ENCODE results near the gene ZYX. TPM values are rescaled to one million over a fixed set of nuclear protein-coding genes. Genes with fewer than 3 reads are reported as not detected.

Gene ZYX
- total and polyA plus RNA-seq, 9 donors = 44.2 to 282 (median 167) TPM

DNA sequence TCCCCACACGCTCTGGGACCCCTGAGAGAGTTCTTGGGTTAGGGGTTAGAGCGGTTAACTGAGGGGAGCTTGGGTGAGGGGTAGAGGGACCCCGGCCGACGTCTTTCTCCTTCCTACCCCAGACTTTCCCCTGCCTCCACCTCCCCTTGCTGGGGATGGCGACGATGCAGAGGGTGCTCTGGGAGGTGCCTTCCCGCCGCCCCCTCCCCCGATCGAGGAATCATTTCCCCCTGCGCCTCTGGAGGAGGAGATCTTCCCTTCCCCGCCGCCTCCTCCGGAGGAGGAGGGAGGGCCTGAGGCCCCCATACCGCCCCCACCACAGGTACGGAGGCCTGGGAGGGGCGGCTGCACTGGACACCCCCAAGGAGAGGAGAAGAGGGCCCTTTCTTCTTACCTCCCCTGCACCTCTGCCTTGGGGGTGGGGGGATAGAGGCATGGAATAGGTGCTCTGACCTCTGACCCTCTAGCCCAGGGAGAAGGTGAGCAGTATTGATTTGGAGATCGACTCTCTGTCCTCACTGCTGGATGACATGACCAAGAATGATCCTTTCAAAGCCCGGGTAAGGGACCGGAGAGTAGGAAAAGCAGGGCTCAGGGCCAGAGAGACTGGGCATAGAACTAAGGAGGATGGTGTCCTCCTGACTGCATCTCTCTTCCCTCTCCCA is 1.1 kb downstream of the ZYX start:
- H3K9me3 ChIP-seq = no peaks in the 10 kb centered on the region
- peak overlapping the region; percentile 96 to 98 for H3K27ac ChIP-seq
- no peaks in the 10 kb centered on the region for H3K36me3 ChIP-seq
- peak overlapping the region; percentile 88 for H3K4me3 ChIP-seq
- TF ChIP-seq EP300 (IDR thresholded peaks at IDR 0.05) (no peak), POLR2A (IDR thresholded peaks at IDR 0.05) (no peak)
- TF ChIP-seq, protein P1, sequence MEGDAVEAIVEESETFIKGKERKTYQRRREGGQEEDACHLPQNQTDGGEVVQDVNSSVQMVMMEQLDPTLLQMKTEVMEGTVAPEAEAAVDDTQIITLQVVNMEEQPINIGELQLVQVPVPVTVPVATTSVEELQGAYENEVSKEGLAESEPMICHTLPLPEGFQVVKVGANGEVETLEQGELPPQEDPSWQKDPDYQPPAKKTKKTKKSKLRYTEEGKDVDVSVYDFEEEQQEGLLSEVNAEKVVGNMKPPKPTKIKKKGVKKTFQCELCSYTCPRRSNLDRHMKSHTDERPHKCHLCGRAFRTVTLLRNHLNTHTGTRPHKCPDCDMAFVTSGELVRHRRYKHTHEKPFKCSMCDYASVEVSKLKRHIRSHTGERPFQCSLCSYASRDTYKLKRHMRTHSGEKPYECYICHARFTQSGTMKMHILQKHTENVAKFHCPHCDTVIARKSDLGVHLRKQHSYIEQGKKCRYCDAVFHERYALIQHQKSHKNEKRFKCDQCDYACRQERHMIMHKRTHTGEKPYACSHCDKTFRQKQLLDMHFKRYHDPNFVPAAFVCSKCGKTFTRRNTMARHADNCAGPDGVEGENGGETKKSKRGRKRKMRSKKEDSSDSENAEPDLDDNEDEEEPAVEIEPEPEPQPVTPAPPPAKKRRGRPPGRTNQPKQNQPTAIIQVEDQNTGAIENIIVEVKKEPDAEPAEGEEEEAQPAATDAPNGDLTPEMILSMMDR (IDR thresholded peaks at IDR 0.05) = no peak
- 4 to 6% (median 4%) methylated on average over 20 to 21 of the region's 21 CpGs for WGBS, 3 donors
- peaks cover 26% of the 10 kb centered on the region for H3K4me1 ChIP-seq (ENCODE audit: insufficient read depth)
- no peaks in the 10 kb centered on the region for H3K27me3 ChIP-seq
- intact Hi-C loops (cut with DNase I) = no loop called here
- DNase-seq = no peak

DNA sequence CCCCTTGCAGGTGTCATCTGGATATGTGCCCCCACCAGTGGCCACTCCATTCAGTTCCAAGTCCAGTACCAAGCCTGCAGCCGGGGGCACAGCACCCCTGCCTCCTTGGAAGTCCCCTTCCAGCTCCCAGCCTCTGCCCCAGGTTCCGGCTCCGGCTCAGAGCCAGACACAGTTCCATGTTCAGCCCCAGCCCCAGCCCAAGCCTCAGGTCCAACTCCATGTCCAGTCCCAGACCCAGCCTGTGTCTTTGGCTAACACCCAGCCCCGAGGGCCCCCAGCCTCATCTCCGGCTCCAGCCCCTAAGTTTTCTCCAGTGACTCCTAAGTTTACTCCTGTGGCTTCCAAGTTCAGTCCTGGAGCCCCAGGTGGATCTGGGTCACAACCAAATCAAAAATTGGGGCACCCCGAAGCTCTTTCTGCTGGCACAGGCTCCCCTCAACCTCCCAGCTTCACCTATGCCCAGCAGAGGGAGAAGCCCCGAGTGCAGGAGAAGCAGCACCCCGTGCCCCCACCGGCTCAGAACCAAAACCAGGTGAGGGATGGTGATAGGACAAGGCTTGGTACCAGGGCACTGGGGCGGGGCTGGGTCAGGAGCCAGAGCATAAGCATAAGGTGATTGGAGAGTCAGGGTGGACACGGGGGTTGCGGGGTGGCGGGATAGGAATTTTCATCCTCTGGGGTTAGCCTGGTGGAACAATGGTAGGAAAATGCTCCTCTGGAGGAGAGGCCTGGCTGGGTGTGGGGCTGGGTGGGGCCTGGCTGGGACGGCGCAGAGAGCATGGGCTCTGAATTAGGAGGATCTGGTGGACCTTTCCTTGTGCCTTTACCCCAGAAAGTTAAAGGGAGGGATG is 1.9 kb downstream of the ZYX start:
- 73 to 85% (median 79%) methylated on average over 15 of the region's 15 CpGs for WGBS, 3 donors
- no peaks in the 10 kb centered on the region for H3K27me3 ChIP-seq
- intact Hi-C loops (cut with DNase I) = no loop called here
- no peaks in the 10 kb centered on the region for H3K9me3 ChIP-seq
- peaks cover 26% of the 10 kb centered on the region for H3K4me1 ChIP-seq (ENCODE audit: insufficient read depth)
- H3K4me3 ChIP-seq = peak overlapping the region; percentile 88
- H3K36me3 ChIP-seq = no peaks in the 10 kb centered on the region
- TF ChIP-seq EP300 (IDR thresholded peaks at IDR 0.05) = no peak
- no peak for TF ChIP-seq POLR2A (IDR thresholded peaks at IDR 0.05)
- TF ChIP-seq, protein P1 (IDR thresholded peaks at IDR 0.05) = no peak
- peak overlapping the region; percentile 96 to 98 for H3K27ac ChIP-seq
- DNase-seq = no peak

DNA sequence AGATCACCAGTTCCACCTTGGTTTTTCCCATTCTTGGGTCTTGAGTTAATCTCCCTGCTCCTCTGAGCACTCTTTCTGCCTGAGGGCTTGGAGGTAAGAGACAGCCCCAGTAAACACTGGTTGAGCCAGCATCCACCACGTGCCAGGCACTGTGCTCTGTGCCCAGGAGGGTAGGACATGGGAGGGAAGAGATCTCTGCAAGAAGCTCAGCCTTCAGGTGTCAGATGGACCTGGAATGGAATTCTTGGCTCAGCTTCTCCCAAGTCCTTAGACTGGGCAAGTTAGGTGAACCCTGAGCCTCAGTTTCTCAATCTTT is 2.5 kb downstream of the ZYX start:
- H3K4me1 ChIP-seq (ENCODE audit: insufficient read depth) = peaks cover 26% of the 10 kb centered on the region
- no peak overlapping the region for H3K27ac ChIP-seq
- no peak for TF ChIP-seq EP300 (IDR thresholded peaks at IDR 0.05)
- no peak for TF ChIP-seq POLR2A (IDR thresholded peaks at IDR 0.05)
- TF ChIP-seq, protein P1 (IDR thresholded peaks at IDR 0.05) = no peak
- intact Hi-C loops (cut with DNase I) = no loop called here
- no peaks in the 10 kb centered on the region for H3K27me3 ChIP-seq
- H3K36me3 ChIP-seq = no peaks in the 10 kb centered on the region
- WGBS, 3 donors = 63 to 79% (median 75%) methylated on average over 1 of the region's 1 CpG
- DNase-seq = no peak
- no peaks in the 10 kb centered on the region for H3K9me3 ChIP-seq
- H3K4me3 ChIP-seq = no peak overlapping the region

DNA sequence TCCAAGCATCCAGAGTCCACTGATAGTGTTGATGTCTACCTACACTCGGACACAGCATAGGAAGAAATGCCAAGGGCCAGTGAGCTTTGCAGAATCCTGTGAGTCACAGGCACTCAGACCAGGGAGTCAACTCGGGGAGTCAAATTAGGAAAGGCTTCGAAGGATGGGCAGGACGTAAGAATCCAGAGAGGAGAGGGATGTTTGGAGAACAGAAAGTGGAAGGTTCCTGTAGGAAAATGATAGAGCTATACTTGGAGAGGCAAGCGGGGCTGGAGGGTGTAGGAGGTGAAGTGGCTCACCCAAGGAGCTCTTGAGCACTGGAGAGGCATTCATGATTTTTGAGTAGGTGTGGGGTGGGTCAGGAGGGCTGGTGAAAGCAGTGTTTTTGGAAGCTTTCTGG is 3.0 kb downstream of the ZYX start:
- no peak for TF ChIP-seq EP300 (IDR thresholded peaks at IDR 0.05)
- intact Hi-C loops (cut with DNase I) = no loop called here
- no peak for DNase-seq
- no peaks in the 10 kb centered on the region for H3K27me3 ChIP-seq
- H3K36me3 ChIP-seq = no peaks in the 10 kb centered on the region
- peaks cover 26% of the 10 kb centered on the region for H3K4me1 ChIP-seq (ENCODE audit: insufficient read depth)
- H3K9me3 ChIP-seq = no peaks in the 10 kb centered on the region
- peak overlapping the region; percentile 1 for H3K4me3 ChIP-seq
- WGBS, 3 donors = 21 to 37% (median 22%) methylated on average over 5 of the region's 5 CpGs
- H3K27ac ChIP-seq = no peak overlapping the region
